Urothelium cell line (cell line): Measurements from ENCODE around the gene ZNF771.
"Not testable (repeated sequence)": the region's sequence is repeated elsewhere in the genome, so short reads cannot be mapped to it uniquely, and the experiment has no call there.

ENCODE experiments used
- DNase-seq: peaks from one replicate; pipeline ENCODE4 v3.0.0; 2011; ENCODE audit warnings: low spot score, mixed read lengths
- FAIRE-seq: peaks from 2 replicates; lab custom pipeline; 2011; peaks lifted over from hg19 to GRCh38; lab: Jason Lieb, UNC

ZNF771 gene

DNA sequence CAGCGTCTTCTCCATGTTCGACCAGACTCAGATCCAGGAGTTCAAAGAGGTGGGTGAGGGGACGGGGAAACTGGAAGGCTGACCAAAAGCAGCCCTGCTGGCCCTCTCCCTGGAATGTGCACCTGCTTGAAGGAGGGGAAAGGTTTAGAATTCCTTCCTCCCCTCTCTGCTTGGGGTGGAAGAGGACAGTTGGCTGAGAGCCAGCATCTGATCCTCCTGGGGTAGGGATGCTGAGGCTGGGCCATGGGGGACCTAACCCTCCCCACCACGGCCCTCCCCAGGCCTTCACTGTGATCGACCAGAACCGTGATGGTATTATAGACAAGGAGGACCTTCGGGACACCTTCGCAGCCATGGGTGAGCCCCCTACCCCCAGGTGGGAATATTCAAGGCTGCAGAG is 31.5 kb upstream of the ZNF771 start:
- DNase-seq (no peak), FAIRE-seq (no peak)

DNA sequence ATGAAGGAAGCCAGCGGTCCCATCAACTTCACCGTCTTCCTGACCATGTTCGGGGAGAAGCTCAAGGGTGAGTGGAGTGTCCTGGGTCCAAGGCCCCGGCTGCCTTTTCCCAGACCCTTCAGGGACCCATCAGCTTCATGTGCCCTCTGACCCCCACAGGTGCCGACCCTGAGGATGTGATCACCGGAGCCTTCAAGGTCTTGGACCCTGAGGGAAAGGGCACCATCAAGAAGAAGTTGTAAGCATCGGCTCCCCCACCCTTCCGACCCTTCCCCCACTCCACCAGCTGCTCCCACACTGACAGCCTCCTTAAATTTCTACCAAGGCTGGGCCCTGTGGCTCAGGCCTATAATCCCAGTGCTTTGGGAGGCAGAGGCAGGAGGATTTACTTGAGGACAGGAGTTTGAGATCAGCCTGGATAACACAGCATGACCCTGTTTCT is 30.9 kb upstream of the ZNF771 start:
- FAIRE-seq (no peak), DNase-seq (no peak)

DNA sequence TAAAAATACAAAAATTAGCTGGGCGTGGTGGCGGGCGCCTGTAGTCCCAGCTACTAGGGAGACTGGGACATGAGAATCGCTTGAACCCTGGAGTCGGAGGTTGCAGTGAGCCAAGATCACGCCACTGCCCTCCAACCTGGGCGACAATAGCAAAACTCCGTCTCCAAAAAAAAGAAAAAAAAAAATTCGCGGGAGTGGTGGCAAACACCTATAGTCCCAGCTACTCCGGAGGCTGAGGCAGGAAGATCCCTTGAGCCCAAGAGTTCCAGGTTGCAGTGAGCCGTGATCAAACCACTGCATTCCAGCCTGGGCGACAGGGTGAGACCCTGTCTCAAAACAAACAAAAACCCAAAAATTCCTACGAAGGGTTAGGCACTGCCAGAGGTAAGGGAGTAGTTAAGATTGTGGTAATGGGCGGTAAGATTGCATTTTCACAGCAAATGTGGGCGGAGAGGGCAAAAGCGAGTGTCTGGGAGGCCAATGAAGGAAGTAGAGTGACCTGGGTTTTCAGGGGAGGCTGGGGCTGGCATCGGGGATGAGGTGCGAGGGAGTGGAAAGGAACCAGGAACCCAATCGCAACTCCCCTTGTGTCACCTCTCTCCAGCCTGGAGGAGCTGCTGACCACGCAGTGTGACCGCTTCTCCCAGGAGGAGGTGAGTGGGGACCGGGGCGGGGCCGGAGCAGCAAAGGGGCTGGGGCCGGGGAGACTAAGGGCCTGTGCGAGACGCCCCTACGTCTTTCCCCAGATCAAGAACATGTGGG is 30.2 kb upstream of the ZNF771 start:
- FAIRE-seq (no peak), DNase-seq (no peak)

DNA sequence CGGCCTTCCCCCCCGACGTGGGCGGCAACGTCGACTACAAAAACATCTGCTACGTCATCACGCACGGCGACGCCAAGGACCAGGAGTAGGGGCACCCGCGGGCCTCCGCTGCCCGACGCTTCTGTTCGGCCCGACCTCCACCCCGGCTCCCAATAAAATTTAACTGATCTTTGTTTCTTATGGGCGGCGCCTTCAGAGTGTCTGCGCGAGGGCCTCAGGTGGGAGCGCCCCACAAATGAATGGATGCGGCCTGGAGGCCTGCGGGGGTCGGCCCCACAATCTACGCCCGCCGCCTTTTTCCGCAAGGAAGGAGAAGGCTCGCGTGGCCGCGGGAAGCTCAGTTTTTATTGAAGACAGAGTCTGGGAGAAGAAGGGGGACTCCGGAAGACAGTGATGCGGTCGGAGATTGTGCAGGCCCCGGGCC is 29.6 kb upstream of the ZNF771 start:
- FAIRE-seq (no peak), DNase-seq (peak; percentile 81)

DNA sequence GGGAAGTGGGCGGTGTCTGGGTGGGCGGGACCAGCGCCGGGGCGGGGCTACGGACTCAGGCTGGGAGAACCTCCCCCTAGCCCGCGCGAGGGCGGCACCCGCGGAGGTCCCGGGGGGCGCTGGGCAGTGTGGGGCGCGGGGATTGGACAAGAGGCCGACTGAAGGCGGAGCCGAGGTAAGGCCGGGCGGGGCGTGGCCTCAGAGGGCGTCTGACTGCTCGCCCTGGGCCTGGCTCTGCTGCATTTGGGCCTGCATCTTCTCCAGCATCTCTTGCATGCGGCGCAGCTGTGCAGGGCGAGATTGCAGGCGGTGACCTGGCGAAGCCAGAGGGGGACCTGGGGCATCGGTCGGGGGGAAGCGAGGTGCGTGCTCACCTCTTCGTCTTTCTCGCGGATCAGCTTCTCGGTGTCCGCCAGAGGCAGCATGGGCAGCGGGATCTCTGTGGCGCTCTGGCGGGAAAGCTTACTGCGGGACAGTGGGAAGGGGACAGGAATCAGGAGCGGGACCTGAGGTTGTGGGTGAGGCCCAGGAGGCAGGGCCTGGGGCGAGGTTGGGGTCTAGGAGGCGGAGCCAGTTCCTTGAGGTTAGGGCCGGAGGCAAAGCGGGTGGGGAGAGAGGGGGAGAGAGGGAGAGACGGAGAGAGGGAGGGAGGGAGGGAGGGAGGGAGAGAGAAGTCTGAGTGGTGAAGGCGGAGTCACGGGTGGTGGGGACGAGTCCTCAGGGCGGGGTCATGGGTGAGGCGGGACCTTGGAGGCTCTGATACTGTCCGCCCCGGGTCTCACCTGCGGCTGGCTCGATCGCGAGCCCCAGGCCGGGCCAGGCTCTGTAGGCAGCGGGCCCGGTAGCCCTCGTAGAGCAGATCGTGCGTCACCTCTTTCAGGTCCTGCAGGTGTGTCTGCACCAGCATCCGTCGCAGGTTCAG is 28.9 kb upstream of the ZNF771 start:
- FAIRE-seq = no peak

DNA sequence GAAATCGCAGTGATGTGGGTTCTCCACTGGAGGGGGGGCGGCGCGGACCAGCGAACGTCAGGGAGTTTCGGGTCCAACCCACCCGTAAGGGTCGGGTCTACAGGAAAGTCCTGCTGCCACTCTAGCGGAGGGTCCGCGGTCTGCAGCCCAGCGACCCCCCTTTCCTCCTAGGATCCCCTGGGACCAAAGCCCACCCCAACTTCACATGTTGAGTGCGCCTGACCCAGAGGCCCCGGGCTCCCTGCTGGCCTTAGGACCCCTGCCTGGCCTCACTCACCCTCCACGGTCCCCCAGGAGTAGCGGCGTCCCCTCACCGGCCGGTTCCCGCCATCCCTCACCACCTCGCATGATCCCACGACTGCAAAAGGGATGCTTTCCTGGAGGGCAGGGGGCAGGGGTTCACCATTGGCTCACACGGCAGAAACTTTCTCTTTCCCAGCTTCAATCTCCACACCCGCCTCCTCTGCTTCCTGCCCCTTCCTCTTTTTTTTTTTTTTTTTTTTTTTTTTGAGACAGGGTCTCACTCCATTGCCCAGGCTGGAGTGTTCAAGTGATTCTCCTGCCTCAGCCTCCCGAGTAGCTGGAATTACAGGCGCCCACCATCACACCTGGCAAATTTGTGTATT is 28.1 kb upstream of the ZNF771 start:
- no peak for FAIRE-seq

More for the DNA sequence above, 28.9 kb upstream of the ZNF771 start:
- peak; percentile 96 for DNase-seq

DNA sequence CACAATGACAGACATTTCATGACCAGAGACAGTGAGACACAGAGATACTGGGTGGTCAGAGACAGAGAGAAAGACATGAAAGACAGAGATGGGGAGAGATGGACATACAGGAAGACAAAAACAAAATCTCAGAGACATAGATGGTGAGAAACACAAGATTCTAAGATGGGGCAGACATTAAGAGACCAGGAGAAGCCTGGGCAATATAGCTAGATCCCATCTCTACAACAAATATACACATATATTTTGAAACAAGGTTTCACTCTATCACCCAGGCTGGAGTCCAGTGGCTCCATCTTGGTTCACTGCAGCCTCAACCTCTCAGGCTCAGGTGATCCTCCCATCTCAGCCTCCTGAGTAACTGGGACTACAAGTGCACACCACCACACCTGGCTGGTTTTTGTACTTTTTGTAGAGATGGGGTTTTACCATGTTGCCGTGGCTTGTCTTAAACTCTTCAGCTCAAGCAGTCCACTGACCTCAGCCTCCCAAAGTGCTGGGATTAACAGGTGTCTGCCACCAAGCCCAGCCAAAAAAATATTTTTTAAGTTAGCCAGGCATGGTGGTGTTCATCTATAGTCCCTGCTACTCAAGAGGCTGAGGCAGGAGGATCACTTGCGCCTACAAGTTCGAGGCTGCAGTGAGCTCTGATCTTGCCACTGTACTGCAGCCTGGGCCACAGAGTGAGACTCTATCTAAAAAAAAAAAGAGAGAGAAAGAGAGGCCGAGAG is 27.2 kb upstream of the ZNF771 start:
- FAIRE-seq = no peak
- no peak for DNase-seq

More for the DNA sequence above, 28.1 kb upstream of the ZNF771 start:
- no peak for DNase-seq

DNA sequence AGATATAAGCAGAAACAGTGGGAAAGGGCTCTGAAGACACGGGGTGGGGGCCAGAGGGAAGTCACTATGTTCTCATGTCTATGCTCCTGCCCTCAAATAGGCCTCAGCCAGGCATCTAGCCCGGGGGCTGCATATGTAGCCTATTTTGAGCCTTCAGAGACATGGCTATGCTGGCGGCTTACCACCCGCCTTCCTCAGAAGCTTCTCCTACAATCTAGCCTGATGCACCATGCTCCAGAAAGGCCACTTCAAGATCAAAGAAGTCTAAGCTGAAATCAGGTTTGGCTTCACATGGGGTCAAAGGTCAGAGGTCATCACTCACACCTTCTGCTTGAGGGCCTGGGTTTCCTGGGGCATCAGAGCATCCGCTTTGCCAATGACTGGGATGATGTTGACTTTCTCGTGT is 26.6 kb upstream of the ZNF771 start:
- FAIRE-seq (no peak), DNase-seq (no peak)

DNA sequence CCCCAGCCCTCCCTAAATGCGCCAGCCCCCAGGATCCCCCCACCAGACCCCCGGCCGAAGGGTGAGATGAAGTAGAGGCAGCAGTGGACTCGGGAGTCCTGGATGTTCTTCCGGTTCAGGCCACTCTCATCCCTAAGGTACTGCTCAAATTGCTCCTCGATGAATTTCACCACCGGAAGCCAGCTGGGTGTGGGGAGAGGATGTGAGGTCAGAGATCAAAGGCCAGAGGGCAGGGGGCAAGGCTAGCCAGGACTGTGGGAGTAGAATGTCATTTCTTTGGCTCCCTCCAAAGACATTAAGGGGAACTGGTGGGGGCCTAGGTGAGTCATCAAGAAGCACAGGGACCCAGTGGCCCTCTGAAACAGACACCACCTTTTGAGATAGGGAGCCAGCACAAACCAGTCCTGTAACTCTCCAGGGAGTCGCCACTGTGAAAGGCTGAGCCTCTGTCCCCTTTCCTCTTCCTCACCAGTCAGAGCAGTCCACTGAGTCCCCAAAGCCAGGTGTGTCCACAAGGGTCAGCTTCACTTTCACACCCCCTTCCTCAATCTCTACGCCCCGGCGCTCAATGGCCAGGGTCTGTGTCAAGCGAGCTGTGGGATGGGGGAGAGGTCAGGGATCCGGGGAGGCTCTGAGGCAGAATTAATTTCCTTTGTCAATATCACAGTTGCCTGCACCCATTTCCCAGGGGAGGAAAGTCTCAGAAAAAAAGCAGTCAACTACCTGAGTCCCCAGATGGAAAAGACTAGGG is 25.9 kb upstream of the ZNF771 start:
- FAIRE-seq (no peak), DNase-seq (no peak)

DNA sequence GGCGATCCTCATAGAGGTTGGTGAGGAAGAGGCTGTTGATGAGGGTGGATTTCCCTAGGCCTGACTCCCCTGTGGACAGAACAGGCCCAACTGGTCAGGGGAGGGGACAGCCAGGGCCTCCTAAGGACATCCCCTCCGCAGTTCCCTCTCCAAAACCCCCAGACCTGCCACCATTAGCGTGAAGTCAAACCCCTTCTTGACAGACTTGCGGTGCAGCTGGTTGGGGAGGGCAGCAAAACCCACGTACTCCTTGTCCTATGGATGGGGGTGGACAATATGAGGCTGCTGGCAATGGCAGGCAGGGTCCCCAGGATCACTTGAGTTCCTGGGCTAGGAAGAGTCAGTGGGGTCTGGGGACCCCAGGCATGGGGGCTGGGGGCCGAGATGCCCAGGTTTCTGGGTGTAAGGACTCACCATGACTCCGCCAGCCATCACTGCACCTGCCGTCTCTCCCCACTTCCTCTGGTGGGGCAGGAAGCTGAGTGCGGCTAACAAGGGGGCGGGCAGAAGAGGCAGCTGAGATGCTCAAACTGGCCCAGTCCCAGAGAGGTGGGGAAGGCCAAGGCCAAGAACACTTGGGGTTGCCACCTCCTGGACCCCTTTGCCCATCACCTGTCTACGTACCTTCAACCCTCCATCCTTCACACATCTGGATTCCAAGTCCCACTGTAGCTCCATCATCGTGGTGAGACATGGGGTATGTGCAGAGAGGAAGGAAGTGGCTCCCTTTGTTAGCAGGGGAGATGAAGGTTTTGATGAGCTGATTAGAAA is 25.1 kb upstream of the ZNF771 start, which contains the start of gene SEPTIN1:
SEPTIN1 (minus strand) TSS at position 451 of the 771 bp plus-strand sequence; CDS start at position 432, 19 bp downstream.
- no peak for DNase-seq
- no peak for FAIRE-seq

DNA sequence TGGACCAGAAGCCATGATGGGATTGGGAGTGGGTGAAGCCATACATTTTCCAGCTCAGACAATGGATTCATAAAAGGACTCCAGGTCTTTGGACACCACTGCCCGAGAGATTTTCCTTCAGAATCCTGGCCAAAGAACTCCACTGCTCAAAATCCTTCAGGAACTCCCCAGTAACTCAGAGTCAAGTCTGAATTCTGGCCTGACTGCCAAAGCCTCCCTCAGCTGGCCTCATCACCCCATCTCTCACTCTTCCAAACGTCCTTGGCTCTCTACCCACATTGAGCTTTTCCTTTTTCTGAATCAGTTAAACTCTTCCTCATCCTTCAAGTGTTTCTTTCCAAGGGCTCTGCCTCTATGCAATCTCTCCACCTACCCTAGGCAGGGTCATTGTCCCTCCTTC is 23.9 kb upstream of the ZNF771 start:
- DNase-seq (no peak), FAIRE-seq (no peak)

DNA sequence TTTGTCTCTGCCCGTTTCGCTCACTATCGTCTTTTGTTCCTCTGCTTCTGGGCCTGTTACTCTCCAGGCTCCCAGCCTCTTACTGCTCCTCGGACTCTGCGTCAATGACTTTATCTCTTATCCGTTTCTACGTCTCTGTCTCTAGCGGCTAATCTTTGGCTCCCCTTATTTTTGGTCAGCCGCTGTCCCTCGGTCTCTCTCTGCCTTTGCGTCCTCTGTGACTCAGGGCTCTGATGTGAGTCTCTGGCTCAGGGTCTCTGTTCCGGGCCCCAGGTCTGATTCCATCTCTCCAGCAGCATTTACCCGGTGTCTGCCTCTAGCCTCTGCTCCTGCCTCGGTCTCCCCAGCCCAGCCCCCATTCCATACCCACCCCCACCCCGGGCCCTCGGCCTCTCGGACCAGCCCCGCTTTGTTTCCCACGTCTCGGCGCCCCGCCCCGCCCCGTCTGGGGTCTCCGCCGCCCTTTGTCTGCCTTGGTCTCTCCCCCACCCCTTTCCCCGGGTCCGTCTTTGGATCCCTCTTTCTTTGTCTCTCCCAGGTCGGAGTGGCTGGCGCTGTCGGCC is 12.7 kb upstream of the ZNF771 start:
- no peak for FAIRE-seq
- peak; percentile 21 for DNase-seq

DNA sequence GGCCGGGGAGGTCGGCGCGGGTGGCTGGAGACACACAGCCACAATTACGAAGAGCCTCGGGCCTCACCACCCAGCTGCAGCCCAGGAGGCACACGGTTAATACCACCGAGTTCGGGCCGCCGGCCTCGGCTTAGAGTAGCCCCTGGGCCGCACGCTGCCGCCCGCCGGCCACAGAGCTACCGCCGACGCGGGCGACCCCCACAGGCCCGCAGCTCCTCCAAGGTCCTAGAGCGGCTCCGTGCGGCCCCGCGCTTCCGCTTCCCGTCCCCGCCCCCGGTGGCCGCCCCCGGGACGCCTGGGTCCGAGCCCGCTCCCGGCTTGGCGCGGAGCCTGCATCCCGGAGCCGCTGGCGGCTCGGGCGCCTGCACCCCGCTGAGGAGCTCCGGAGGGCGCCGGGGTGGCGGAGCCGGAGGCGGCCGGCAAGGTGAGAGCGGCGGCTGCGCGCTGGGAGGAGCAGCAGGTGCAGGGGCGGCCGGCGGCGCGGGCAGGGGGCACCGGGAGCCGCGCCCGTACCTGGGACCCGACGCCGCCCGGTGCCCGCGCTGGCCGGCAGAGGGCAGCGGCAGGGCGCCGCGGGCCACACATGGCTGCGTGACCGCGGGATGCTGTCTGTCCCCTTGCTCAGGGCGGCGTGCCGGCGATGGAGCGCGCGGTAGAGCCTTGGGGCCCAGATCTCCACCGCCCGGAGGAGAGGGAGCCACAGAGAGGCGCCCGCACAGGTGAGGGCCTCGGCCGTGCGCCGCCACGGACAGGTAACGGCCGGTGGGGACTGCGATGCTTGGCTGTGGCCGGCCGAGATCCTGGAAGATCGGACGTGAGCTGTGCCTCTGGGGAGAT is 12.0 kb upstream of the ZNF771 start, which contains the start of gene ZNF48:
ZNF48 (plus strand) TSS at position 266 of the 837 bp plus-strand sequence; CDS start at position 641, 375 bp downstream.
- DNase-seq = peak; percentile 78
- FAIRE-seq = no peak

DNA sequence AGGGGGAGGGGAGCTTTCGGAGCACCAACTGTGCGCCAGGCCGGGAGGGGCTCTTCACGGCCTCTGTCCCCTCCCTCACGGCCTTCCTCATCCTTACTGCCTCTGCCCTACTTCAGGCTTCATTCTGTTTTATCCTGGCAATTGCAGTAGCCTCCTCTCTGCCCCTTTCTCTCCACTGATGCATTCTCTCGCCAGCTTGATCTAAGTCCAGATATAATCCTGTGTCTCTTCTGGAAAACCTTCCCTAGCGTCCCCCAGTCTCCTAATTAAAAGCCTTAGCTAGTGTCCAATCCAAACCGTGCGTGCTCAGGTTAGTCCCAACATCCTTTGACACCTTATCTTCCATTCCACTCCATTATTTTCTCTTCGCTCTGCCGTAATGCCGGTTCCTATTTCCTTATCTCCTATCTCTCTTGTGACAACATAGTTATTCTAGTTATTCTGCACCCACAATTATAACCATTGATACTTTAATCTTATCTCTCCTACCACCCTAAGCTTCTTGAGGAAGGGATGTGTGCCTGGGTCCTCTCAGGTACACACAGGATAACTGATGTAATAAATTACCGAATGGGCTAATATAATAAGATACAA is 11.3 kb upstream of the ZNF771 start:
- no peak for DNase-seq
- no peak for FAIRE-seq

DNA sequence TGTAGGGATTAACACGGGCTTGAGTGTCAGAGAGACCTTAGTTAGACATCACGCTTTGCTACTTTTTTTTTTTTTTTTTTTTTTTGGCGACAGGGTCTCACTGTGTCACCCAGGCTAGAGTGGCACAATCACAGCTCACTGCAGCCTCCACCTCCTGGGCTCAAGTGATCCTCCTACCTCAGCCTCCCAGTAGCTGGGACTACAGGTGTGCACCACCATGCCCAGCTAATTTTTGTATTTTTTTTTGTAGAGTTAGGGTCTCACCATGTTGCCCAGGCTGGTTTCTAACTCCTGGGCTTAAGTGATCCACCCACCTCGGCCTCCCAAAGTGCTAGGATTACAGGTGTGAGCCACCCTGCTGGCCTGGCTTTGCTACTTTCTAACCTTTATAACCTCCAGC is 10.8 kb upstream of the ZNF771 start:
- not testable (repeated sequence) for FAIRE-seq, DNase-seq

DNA sequence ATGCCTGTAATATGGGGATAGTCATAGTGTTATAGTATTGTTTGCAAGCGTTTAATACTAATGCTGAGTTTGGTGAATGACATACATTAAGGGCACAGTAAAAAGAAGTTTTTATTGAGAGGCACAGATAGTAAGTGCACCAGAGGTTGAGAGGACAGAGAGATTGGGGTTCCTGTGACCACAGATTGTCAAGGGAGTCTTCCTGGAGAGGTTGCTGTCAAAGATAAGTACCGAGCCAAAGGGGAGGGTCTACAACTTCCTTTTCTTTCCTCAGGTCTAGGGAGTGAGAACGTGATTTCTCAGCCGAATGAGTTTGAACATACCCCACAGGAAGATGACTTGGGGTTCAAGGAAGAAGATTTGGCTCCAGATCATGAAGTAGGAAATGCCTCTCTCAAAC is 10.3 kb upstream of the ZNF771 start:
- FAIRE-seq = no peak
- DNase-seq = no peak
